HG03139 (cell line): ENCODE measurements around the gene TRPV6.

Experiments used
- ATAC-seq: cut with Tn5 transposase; IDR thresholded peaks from one replicate; pipeline ENCODE4 v1.9.1; 2021; ENCODE audit not compliant: unreplicated experiment

TRPV6 gene

DNA sequence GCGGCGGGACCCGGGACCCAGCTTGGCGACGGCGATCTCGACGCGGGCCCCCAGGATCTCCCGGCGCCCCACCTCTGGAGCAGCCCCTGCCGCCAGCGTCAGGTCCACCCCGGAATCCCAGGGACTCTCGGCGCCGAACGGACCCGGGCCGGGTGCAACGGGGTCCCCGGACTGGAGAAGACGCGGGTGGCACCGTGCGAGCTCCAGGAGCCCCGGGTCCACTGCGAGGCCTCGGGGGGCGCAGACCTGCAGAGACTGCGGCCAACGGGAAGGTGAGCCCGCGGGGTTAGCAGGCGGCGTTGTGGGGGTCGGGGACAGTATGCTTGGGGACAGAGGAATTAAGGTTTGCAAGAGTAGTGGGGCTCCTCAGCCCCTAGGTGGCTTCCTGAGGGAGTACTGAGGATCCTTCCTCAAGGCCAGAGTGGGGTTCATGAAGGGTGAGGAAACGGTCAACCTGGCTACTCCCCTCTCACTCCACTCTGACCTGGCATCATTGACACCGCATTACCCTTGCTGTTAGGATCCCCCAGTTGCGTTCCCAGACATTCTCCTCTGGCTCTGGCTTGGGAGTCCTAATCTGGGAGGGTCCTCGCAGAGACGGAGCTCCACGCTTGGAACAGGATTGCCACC lies 30.3 kb downstream of the TRPV6 start:
- ATAC-seq: no peak

DNA sequence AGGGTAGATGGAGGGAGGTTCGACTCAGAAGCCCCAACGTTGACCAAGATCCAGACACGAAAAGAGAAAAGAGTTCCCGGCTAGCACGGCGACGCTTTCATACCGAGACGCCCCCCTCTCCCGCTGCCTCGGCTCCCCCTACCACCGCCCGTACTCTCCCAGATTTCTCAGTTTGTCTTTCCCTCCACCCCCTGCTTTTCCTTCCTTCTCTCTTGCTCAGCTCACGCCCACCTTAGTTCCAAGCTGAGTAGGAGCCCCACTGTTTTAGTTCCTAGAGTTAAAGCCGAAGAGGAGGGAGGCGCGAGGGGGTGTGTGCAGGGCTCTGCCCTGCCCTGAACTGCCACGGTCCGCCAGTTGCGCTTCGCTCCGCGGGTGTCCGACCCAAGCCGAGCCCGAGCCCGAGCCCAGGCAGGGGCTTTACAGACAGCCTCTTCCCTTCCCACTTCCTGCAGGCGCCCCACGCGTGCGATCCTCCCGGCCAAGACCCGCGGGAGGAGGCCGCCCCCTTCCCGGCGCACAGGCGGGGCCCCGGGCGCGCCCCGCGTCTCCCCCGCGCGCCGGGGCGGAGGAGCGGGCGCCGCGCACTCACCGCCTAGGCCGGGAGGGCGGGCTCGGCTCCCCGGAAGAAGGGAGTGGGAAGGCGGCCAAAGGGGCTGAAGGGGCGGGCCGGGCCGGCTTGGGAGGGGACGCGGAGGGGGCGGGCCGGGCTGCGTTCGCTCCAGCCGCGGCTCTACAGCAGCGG lies 31.0 kb downstream of the TRPV6 start, which contains the start of gene EPHB6:
Gene EPHB6 (plus strand): TSS at position 705 of the 742 bp plus-strand sequence. CDS start 8,152 bp downstream, outside the sequence.
- ATAC-seq: peak; percentile 52

DNA sequence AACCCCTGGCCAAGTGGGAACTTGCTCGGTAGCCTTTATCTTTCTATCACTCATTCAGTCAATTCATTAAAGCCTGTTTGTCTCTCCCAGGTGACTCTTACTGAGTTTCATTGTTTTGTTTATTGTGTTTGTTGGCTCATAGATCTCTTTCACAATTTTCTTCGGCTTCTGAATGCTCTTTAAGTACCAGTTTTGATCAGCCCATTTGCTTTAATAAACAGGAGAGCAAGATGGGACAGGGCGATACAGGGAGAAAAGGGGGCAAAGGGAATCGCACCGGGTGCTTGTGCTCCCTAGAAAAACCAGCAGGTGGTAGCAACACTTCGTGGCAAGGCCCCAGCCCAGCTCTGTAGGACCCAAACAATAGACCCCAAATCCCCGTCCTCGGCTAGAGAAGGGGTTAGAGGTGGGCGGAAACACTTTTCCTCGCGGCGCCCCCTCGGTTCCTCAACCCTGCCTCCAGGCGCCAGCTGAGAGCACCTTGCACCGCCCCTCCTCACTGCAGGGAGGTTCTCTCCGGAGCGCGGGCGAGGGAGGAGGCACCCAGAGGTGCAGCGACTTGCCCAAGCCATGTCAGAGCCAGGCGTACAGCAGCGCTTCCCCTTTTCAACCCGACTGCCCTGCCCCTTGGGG lies 31.7 kb downstream of the TRPV6 start:
- ATAC-seq: peak; percentile 83

DNA sequence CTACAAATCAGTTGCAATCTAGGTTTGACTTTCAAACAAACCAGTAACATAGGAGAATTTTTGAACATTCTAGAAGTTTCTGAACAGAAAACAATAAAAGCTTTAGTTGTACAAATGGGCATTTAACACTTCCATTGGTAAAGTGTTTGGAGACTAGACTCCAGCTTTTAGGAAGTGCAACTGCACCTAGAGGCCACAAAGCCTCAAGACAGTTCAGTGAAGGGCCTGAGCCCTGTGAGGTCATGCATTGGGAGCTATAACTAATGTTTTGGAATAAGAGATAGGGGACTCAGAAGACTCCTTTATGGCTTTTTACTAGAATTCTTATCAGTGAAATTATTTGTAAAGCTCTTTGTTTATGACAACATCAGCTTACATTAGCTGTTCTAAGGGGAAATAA lies 33.6 kb downstream of the TRPV6 start:
- no peak for ATAC-seq

DNA sequence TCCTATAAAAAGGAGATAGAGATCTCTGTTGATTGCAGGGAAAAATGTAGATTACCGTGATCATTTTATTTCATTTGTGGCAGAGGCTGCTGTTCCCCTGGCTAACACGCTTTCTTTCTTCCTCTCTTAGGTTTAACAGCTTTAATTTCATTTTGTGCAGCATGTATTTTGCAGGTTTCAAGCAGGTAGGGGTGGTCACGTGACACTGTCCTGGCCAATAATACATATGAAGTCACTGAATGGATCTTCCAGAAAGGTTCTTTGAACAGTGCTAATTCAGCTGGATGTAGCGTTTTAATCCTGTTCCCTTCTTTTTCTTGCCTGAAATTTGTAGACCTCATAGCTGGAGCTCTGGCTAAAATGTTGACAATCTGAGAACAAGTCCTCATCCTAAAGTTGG lies 34.3 kb downstream of the TRPV6 start:
- ATAC-seq: no peak

DNA sequence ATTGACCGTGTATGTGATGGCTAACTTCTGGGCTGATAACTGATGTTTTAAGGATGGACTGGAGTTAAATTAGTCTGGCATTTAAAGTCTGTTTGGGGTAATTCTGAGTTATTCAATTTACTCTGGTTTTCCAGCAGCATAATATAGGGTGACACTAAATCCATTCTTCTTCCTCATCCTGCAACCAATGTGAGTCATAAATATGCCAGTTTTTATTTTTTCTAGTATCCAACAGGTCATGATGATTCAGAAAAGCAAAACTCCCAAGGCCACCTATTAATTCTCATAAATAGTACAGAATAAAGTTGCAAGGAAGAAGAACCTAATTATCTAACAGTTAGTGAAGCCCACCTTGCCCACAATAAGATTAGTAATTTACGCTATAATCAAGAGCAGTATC lies 38.2 kb downstream of the TRPV6 start:
- ATAC-seq: no peak

DNA sequence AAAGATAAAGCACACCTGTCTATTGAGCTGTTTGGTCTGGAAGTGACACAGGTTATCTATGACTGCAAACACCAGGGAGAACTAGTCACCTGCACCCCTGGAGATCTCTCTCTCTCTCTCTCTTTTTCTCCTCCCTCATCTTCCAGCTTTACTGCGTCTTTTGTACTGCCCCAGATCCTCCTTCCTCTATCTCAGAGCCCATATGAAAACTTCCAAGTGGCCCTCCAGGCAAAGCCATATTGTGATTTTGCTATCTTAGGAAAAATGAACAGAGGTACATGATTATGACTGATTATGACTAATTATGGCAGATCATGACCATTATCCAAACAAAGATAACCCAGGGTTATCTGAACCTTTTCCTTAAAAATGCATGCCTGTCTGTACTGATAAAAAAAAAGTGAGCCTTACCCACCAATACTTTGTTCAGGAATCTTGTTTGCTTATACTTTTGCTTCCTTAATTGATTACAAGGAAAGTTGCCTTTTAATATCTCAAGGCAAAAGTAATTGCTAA lies 43.2 kb downstream of the TRPV6 start:
- no peak for ATAC-seq

DNA sequence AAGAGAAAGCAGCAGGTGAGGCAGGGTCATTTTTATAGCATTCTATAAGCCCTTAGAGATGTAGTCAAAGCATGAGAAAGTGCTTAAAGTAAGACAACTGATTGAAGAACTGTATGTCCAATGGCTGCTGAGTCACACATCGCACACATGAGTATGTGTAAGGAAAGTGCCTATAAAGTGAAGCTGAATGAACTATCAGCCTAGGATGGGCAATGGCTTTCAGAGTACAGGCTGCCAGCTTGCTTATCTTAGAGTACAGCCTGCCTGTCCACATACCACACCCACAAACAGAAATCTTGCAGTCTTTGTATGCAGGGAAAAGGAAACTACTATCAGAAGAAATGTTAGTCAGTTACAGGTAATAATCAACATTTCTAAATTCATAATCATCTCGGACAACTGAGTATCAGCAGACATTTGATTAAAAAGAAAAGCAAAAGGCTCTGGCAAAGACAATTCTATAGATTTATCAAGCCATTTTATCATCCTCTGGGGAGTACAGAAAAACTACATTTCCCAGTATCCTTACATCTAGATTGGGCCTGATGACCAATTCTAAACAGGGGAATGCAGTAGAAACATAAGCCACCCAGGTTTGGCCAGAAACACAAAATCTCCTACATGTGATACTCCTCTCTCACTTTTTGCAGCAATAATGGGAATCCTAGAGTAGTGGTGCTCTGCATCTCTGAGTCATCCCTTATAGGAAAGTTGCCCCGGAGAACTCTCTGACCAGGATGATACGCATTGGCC lies 46.9 kb downstream of the TRPV6 start:
- no peak for ATAC-seq

DNA sequence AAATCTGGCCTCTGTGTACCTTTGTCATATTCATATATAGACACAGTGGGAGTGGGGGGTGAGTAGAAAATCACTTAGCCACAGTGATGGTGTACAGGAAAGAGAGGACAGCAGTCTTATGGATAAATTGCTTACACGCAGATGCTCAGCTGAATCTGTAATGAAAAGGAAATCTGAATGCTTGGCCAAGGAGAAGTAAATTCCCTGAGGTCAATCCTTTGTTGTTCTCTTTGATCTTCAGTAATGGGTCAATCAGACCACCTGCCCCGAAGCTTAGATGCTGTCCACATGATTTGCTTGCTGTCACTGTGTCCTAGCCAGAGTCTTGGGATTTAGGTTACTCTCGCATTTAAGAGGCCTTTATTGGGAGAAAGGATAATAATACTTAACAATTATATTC lies 49.1 kb downstream of the TRPV6 start:
- no peak for ATAC-seq

DNA sequence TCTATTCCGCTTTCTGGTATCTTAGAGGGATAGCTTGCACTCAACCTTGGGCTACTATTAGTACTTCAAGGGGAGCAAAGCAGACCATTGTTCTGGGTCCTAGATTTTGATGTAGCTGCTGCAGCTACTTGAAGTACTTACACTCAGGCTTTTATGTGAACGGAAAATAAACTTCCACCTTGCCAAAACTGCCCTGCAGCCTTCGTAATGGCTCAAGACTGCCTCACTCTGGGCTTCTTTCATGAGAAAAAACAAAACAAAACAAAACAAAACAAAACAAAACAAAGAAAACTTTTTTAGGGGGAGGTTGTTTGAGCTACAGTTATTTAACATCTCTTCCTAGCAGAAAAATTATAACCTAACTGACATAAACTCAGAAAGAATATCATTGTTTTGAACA lies 50.1 kb downstream of the TRPV6 start:
- no peak for ATAC-seq

DNA sequence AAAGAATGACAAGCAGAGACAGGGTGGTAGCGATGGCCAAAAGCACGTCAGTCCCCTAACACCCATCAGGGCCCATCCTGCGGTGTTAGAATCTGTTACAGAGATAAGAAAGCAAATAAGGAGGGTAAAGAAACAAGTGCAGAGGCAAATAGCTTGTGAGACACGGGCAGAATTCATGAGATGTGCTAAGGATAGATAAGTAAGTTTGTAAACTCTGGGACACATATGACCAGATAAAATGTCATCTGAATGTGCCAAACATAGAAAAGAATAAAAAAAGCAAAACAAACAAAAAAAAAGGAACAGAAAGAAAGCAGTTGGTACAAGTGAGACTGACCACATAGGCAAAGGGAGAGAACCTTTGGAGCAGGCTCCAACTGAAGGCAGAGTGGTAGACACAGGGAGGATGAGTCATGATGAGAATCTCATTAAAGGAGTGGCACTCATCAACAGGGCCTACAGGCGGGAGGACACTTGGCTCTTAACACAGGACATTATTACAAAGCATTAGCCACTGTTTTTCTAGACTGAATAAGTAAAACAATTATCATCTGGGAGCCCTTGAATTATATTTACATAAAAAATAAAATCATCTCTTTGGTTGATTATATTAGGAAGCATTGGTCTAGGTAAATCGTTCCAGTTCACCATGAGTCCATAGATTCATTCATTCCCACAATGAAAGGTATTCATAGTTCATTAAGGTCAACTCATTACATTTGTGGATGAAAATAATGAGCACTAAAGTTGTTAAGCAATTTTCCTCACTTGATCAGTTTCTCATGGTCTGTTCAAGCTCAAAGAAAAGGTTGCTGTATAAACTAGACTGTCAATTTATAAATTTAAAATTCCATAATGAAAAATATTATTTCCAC lies 52.1 kb downstream of the TRPV6 start:
- ATAC-seq: peak; percentile 61

DNA sequence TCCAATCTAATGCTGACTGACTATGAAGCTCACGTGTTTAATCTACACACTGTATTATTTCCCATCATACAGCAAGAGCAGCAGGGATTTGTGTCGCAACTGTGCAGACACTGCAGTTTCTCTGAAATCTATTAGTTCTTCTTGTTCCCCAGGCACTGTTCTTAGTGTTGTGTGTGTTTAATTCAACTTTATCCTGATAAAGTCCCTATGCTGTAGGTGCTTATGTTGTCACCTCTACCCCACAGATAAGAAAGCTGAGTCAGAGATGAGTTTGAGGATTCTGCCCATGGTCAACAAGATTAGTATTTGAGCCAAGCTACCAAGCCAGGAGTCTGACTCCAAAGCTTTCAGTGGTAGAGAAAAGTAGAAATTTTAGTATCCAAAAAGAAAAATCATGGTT lies 53.1 kb downstream of the TRPV6 start:
- ATAC-seq: no peak

DNA sequence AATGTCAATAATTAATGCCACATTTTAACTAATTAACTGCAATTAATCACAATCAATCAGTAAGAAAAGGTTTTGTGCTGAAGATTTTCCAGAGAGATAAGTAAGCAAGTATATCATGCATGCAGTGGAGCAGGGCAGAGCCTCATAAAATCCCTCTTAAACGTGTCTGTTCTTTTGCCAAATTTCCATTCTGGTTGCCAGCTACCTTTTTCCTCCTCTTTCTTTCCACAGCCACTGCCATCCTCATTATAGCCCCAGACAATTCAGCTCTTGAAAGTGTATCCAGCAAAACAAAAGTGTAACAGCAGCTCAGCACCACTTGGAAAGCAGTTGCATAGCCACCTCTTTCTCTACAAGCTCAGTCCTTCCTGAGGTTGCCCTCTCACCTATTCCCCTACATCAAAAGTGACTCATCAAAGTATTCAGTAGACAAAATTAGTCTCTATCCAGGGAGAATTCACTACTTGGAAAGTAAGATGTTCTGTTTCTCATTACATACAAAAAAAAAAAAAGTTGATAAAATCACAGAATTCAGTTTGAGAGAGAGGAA lies 57.5 kb downstream of the TRPV6 start:
- no peak for ATAC-seq

DNA sequence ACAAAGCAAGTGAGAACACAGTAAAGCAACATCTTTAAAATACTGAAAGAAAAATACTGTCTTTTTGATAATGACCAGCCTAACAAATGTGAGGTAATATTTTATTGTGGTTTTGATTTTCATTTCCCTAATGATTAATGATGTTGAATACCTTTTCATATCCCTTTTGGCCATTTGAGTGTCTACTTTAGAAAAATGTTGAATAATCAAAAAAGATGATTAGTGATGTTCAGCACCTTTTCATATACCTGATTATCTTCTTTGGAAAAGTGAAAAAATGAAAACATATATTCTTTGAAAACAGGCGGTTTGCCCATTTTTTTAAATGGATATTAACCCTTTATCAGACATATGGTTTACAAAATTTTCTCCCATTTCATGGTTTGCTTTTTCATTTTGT lies 62.8 kb downstream of the TRPV6 start:
- no peak for ATAC-seq
